Measurements from ENCODE around the gene C1orf21.
A peak's percentile ranks its signal among the peaks of the same experiment; 100 is the strongest.

C1orf21 gene

DNA sequence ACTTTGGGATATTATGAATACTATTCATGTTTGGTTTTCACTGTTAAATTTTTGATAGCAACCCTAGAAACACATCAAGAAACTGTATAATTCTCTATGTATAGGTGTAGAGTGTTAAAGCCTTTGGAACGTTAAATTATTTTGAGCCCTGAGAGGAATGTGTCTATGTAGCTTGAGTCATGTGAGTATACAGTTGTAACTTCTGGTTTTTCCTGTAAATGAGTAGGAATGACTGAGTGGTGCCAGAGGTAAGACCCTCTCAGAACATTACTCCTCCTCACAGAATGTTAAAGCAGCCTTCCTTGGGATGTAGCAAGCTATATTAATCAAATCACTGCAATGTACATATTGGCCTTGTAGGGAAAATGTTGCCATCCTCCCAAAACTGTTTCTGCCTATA, 69.0 kb downstream of the C1orf21 start:
- DNase-seq (ENCODE audit: low read depth) = no peak

DNA sequence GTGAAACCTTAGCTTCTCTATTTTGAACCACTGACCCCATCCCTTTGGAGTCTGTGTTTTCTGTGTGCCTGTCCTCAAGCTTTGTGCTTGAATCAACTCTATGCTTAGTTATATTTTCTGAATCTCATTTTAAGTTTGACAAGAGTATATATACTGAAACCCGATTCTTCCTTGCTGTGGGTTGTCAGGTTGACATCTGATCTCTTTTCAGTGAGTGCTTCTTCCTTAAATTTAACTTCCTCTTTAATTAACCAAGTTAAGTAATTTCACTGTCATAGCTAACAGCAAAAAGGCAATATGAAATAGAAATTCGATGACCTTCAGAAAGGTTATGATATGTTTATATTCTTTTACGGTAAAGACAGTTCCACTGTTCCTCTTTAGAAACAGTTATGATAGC, 69.4 kb downstream of the C1orf21 start:
- no peak for DNase-seq (ENCODE audit: low read depth)

DNA sequence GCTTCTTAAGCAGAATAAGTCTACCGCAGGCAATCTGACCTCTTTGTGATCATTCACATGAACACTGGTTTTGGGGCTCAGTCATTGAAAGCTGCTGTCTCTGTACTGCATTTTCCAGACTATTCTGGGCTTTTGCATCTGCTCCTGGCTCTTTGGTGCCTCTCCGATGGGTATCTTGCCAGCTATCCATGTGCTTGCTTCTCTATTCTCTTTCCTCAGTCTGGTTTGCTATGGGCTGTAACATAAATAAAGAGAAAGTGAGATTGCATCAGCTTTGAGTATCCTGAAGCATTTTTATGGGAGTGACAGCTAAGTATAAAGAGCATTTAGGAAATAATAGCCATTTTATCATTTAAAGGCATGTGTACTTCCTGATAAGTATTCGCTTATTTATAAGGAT, 70.7 kb downstream of the C1orf21 start:
- peak; percentile 32 for DNase-seq (ENCODE audit: low read depth)

DNA sequence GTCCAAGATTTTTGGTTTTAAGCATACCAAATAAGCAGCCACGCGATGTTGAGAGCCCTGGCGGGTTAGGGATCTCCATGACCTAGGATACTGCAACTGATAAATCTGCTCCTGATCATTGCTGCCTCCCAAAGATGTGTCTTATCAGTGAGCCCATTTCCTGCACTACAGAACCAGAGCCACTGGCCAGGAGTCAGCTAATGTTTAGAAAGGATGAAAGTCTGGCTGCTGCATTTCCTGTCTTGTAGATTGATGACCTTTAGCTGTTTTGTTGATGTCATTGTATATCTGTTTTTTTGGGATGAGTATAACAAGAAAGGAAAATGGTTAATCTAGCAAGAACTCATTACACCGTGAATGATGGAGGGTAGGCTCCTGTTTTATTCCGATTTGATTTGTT, 74.5 kb downstream of the C1orf21 start:
- DNase-seq (ENCODE audit: low read depth) = no peak

DNA sequence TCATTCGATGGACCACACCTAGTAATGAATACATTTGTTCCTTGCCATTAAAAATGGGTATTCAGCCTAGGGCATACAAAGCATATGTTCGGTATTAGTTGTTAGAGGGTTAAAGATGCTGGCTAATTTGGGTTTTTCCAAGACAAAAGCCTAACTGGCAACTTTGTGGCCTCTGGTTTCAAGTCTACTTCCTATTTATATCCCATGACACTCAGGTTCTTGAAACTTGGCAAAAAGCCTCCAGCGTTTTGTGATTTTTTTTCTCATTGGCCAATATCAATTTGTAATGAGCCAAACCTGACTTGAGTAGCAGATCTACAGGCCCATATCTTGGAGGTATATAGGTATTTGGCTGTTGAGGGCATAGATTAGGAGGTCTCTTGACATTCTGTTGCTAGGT, 75.3 kb downstream of the C1orf21 start:
- no peak for DNase-seq (ENCODE audit: low read depth)

DNA sequence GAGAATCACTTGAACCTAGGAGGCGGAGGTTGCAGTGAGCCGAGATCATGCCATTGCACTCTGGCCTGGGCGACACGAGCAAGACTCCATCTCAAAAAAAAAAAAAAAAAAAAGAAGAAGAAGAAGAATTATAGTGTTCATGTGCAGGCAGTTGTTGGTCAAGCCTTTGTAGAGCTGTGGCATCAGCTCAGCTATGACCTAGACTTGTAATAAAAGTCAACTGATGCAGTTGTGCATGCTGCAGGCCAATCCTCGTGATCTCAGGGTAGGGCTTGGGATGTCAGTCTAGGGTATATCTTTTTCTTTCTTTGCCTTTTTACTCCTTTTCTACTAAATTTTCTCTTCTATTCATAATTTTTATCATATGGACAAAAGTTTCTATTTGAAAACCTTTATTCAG, 76.2 kb downstream of the C1orf21 start:
- no peak for DNase-seq (ENCODE audit: low read depth)

DNA sequence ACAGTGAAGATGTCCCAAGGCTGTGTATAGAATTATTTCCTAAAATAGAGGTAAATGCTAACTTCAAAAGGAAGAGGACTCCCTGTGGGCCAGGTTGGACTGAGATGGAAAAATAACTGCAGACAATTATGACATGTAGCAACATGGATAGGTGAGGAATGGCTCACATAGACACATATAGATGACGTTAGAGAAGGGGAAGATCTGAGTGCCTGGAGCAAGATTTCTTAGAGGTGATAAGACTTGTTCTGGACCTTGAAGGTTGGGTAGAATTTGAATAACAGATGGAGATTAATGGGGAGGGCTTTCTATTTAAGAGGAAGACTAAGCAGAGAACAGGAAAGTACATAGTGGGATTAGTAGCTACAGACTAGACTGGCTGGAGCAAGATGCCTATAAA, 76.9 kb downstream of the C1orf21 start:
- no peak for DNase-seq (ENCODE audit: low read depth)

DNA sequence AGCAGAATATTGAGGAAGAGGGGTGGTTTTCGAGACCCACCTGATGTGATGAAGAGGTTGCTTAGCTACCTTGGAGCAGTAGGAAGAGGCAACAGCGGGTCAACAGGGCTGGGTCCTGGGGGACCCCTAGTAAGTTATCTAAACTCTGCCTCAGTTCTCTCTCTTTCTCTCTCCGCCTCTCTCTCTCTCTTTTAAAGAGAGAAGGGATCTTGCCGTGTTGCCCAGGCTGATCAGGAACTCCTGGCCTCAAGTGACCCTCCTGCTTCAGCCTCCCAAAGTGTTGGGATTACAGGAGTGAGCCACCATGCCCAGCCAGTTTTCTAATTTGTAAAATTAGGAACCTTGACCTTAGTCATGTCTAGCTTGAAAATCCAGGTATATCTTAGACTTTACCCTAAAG, 77.9 kb downstream of the C1orf21 start:
- no peak for DNase-seq (ENCODE audit: low read depth)

DNA sequence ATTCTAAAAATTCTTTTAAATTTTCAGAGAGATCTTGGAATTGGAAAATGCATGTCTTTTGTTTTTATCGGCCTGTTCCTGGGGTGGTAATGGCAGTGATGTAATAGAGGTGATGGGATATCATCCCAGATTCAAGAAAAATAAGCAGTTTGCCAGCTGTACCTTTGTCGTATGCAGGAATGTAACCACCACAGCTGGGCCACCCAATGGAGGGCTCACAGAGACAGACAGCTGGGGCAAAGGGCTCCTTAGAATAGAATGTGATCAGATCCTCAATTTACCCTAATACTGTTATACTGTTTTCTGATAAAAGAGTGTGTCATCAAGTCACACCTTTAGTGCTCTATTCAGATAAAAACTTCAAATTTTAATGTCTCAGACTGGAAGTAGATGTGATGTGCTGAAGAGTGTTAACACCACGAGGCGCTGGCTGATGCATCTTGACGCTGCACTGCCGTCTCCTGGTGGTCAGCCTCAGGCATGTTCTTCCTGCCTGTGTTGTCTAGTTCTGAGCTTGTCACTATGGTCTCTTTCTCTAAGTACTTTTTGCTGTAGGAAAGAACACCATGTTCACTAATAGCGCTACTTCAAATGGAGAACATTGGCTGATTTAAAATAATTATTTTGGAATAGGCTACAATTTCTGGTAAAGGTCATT, 78.8 kb downstream of the C1orf21 start:
- no peak for DNase-seq (ENCODE audit: low read depth)

DNA sequence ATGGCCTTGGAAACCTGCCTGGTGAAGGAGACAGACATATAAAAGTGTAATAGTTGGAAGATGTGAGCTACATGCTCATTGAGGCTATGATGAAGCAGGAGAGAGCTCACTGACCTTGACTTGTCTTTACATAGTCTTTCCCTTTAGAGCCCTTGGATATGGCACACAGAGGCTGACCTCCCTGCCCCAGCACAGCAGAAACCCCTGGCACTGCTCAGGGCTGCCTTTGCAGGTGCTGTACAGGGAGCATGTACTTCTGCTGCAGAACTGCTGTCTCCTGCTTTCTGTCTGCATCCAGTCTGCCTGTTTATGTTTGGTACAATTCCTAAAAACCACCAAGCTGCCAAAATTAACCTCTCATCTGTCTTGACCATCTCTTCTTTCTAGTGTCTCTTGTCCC, 80.5 kb downstream of the C1orf21 start:
- no peak for DNase-seq (ENCODE audit: low read depth)

DNA sequence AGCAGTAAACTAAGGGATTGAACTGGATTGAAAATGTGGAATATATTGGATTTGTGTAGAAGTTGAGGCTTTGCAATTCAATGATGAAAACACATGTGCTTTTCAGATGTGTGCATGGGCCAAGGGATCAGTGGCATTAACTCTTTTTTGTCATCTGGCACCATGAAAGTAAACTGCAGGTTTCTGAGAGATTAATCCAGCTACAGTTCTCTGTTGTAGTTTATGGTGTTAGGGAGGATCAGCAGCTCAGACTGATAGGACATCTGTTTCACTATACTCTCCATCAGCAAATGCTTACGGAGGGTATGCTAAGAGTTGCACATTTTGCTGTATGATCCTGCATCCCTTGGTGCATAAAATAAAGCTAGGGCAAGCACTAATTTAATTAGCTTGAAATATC, 82.6 kb downstream of the C1orf21 start:
- no peak for DNase-seq (ENCODE audit: low read depth)

DNA sequence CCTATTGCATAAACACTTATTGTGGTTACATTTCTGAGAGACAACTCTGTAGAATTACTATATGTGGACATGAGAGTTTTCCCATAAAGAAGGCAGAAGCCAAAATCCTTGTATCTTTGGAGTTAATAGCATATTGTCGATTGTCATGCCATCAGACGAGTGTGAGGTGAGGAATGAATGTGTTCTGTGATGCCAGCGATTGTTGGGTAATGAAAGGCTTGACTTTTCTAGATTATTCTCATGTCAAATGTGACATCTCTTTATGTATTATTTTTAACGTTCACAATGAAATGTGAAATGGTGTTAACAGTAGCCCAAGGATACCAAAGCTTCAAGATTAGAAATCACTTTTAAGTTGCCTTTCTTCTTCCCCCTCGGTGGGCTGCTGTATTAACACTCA, 84.9 kb downstream of the C1orf21 start:
- DNase-seq (ENCODE audit: low read depth) = no peak

DNA sequence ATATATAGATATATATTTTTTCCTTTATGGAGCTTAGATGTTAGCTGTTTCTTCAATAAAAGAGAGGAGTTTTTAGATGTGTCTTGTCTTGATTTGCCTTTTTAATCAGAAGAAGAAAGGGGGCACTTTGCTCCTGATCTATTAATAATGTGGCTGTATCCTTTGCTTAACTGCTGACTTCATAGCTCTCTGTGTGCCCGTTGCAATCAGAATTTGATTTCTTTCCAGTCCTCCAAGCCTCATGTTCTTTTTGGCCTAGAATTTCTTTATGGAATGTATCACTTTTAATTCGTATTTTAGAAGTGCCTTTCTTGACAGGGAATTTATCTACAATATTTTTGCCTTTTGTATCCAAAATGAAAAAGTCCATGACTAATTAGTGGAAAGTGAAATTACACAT, 85.3 kb downstream of the C1orf21 start:
- no peak for DNase-seq (ENCODE audit: low read depth)

DNA sequence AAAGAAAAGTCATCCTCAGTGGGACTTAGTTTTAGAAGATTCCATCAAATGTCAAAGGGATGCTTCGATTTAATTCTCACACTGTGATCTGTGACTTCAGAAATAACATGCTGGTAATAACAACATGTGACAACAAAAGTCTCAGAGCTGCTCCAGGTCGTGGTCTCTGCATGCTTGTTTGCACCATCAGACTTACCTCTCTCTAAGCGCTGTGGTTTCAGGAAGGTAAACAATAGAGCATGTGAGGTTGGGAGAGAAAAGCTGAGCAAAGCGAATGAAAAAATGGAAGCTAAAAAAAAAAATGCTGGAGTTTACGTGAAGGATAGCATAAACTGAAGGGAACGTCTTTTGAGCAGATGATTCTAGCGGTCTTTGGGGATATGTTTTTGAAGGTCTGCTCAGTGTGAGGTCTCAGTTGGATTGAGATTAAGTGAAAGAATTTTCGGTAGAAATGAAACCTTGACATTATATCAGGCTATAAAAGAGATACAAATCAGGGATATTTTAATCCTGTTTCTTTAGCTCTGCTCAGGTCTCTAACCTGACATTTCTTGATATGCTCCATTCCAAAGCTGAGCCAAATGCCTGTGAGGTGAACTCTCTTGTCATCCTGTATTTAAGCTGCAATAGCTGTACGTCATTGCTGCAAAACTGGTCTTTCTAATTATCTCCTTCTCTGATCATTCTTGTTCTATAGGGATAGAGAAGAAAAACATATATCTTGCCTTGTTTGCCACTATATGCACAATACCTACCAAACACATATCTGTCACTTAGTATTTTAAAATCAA, 86.5 kb downstream of the C1orf21 start:
- DNase-seq (ENCODE audit: low read depth) = no peak

DNA sequence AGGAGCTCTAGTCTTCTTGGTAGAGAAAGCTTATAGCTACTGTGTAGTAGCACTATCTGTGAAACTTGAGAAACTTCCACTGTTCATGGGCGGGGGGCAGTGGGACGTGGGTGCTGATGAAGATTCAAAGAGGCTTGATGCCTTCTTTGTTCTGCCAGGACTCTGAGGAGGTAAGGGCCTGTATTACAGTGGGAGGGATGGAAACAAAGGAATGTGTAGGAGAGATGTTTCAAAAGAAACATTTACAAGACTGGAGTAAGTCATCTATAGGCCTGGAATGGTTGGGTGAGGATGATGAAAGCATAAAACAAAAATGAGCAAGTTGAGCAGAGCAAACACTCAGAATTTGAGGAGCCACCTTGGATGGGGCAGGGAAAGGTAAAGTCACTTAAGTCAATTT, 89.4 kb downstream of the C1orf21 start:
- DNase-seq (ENCODE audit: low read depth) = no peak

DNA sequence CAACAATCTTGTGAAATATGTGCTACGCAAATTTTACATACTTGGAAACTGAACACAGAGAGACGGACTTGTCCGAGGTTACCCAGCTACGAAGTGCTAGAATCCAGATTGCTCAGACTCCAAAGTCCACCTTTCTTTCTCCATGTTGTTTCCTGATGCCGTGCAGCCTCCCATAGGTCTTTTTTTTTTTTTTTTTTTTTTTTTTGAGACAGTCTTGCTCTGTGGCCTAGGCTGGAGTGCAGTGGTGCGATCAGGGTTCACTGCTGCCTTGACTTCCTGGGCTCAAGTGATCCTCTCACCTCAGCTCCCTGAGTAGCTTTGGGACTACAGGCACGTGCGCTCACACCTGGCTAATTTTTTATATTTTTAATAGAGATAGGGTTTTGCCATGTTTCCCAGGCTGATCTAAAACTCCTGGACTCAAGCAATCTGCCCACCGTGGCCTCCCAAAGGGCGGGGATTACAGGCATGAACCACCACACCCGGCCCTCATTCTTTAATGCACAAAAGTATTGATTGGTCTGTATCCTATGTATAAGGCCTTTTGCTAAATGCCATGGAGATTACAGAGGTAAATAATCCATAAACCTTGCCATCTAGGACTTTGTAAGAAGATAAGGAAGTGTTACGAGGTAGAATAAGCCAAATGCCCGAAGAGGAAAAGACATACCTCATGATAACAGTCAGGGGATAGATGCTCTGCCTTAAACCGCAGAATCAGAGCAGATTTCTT, 92.8 kb downstream of the C1orf21 start:
- no peak for DNase-seq (ENCODE audit: low read depth)

DNA sequence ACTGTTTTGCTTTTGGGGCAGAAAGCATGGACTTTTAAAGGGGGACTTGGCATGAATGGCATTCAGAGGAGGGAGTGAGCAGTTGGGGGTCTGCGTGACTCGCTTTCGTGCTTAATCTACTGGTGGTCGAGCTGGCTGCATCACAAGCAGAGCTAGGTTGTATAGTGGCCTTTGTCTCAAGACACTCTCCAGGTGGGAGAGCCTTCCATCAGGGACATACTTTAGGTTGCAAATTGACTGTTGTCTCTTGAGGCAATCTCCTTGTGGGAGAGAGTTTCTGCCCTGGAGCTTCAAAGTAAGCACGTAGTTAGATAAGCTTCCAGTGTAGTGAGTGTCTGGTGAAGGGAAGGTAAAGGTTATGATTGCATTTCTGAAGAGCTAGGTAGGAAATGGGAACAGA, 93.9 kb downstream of the C1orf21 start:
- DNase-seq (ENCODE audit: low read depth) = no peak

DNA sequence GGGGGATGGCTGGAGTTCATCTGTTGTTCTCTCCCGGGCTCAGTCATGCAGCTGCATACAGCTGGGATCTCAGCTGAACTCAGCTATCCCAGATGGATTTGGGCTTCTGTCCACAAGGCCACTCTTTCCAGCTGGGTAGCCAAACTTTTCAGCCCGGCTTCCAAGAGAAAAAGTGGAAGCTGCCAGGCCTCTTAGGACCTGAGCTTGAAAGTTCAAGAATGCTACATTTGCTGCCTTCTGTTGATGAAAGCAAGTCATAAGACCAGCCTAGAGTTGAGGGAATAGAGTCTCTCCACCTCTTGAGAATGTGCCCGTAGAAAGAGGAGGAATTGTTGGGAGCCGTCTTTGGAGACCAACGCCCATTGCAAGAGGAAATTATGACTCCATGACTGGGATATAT, 95.3 kb downstream of the C1orf21 start:
- DNase-seq (ENCODE audit: low read depth) = peak; percentile 16

DNA sequence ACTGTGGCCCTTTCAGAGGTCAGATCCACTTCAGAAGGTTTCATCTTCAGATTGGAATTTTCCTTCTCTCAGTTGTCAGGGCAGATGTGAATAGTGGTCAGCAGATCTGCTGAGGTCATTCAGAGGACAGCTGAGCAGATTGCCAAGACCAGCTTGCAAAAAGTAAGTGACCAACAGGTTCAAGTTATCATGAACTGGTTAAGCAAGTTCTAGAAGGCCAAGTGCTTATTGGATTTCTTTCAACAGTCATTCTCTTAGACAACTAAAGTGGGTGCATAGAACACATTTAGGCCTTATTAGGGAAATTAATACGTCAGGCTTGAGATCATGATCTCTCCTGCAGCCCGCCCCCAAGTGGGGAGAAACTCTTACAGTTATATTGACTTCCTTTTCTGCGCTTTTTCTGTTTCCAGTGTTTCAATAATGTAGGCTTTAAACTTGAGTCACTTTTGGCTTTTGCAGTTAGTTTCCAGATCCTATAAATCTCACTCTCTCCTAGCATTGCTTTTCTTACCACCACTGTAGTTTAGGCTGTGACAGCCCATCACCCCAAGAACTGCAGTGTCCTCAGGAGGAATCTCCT, 96.4 kb downstream of the C1orf21 start:
- DNase-seq (ENCODE audit: low read depth) = peak; percentile 34

DNA sequence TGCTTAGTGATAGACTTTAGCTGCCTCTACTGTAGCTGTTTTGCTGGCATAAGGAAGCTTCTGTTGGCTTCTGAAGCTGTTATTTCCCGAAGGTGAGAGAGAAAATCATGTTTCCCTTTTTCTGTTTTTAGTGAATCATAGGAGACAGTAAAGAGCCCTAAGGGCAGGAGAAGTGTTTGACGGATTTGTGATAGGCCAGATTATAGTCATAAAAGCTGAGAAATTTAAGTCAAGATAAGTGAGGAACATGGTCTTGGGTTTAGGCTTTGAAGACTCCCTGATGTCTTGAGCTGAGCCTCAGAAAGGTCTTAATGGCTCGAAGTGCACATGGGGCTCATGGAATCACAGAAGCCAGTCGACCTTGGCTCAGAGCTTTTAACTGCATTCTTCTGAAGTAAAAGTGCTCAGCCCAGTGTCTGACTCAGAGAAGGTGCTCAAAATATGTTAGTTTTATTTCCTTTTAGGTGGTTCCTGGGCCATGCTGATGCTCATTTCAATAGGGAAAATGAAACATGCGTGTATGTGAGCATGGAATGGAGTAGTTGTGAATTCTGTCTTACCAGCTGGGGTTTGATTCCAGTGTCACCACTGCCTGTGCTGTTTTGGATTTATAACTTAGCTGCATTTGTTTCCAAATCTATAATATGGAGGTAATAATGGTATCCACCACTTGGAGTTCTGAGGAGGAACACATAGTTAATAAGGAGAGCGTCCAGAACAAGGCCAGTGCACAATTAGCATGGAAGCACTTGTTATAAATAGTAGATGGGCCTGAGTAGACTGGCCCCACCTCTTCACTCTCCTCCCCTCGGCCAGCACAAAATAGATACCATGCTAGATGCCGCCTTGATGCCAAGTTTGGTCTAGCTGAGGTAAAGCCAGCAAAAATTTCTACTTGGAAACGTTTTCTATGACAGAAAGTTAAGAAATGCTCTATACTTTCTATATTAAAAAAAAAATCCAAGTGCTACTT, 99.2 kb downstream of the C1orf21 start:
- DNase-seq (ENCODE audit: low read depth) = no peak

DNA sequence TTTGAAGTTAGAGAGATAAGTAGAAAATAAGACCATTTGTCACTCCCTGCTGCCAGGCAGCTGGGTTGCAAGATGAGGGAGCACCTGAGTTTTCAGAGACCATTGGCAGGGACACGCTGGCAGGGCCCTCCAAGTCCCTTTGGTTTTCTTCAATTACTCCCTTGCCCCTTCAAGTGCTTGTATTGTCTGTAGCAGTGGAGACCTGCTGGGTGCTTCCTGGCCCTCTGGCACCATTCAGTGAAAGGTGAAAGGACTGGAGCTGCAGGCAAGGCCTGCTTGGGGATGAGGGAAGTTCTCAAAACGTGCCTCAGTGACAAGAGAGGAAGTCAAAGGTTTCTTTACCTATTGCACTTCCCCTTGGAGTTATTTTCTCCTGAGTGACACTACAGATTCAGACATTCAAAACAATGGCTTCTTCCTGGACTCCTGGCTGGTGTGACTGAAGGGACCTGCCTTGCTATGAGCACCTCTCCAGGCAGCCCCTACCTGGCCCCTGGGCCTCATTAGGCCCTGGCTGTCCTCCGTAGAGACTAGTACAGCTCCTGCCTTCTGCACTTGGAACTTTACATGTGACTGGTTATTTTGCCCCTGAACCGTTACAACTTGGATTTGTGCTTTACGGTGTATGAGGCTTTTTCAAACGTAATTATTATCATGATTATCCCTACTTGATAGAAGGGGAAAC, 100.1 kb downstream of the C1orf21 start:
- DNase-seq (ENCODE audit: low read depth) = no peak
